Left cardiac atrium (tissue), 4 donors: ENCODE data around the gene ZIC5. TPM values are rescaled to one million over a fixed set of nuclear protein-coding genes. Genes with fewer than 3 reads are reported as not detected.
"Not testable (repeated sequence)": the region's sequence is repeated elsewhere in the genome, so short reads cannot be mapped to it uniquely, and the experiment has no call there.

Experiments used
- ATAC-seq, 2 donors: fragments of 200-7000 bp; cut with Tn5 transposase; one replicate each; pipeline ENCODE4 v1.9.1; 2020; ENCODE audit warnings: mild to moderate bottlenecking in 2 of 2, moderate library complexity in 2 of 2
- DNase-seq: peaks from one replicate; pipeline ENCODE4 v3.0.0-alpha.2; 2020
- intact Hi-C, 2 donors: fragments of 100-400 bp; cut with DNase I; formaldehyde crosslinking; loops; one replicate each; pipeline versions ENCODE4 v1.14.1 to v1.15.1; 2022 to 2023
- total RNA-seq, 2 donors: library from RNA; stranded (reverse); fragmentation: NEBNext Ultra II Directional; extraction: Animal tissue kit (Norgen Biotek cat#: 25700); gene quantifications; one replicate each; pipeline ENCODE4 v1.2.1, GENCODE V29; 2021
- donor health status: DM: no; HTN: yes; CAD: no.
- donor health status: DM: no; HTN: yes; CAD: no; lungs with severe emphysema.
- donor health status: DM: yes; HTN: yes; CAD: no.
- donor health status: Dilated cardiomyopathy.

Gene ZIC5
- total RNA-seq, 2 donors from 2014 or later: not detected

DNA sequence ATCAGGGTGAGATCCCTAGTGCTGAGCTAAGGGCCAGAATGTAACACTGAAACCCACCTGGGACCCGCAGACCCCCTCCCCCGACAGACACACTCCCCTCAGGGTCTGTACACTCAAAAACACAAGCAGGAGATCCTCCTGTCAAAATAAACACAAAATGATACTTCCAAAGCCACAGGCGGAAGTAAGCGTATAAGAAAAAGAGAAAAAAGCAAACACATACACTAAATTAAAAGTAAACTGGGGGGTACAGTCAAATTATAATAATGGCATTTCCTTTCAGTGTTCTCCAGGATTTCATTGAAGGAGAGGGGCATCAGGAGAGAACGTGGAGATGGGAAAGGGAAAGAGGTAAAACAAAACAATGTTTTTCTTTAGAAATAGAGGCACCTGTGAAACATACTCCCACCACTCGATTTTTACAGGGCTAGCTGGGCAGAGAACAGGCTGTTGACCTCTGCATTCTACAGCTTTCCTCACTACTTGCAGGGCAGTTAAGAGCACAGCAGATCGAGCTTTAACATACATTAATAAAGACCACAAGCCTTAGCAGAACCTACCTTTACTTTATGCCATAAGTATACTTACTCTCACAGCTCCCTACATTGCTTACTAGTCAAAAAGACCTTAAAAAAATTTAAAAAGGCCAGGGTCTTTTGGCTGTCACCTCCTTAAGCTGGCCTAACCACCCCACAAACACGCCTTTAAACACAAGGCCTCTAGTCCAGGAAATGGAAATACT, 5.3 kb downstream of the ZIC5 start:
- intact Hi-C loops: no loop called here
- no peak for DNase-seq
- ATAC-seq: no peak

DNA sequence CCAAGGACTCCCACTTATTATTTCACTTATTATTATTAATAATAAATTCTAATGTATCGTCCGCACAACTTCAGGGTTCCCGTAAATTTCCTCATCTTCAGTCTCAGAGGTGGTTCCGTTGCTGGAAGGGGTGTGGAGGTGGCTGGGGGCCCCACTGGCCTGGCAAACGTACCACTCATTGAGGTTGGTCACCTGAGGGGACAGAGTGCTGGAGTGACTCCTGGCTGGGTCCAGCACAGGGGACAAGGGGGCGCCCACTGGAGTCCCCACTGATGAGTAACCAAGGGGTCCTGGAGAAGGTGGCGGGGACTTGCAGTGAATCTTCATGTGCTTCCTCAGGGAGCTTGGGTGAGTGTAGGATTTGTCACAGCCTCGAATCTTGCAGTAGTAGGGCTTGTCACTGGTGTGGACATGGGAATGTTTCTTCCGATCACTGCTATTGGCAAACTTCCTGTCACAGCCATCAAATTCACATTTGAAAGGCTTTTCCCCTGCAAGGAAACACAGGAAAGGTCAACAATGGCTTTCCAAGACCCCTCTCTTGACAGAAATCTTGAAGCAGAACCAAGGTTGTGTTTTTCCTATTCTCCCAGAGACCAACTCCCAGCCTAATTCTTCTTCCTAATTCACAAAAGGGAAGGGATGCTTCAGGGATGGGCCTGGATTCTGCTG, 6.1 kb downstream of the ZIC5 start:
- intact Hi-C loops: no loop called here
- no peak for DNase-seq
- no peak for ATAC-seq

- no peak for ATAC-seq
- intact Hi-C loops: no loop called here
Observed at GRCh38 chr13:99963816-99964339, 7.7 kb downstream of the ZIC5 start.

DNA sequence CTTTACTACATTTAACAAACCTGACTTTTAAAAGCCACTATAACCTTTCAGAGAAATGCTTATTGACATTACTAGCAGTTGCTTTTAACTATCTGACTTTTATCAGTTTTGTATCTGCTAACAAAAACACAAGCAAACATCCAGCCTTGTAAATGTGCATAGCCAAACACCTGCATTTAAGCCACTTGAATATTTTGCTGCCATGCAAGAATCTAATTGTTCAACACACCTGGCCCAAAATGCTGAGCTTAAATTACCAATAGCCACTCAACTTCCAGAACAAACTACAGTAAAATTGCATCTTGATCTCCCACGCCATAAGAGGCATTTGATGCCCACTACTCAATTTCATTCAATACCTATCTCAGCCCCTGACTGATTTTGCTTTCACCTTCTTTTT, 9.3 kb downstream of the ZIC5 start:
- ATAC-seq: no peak
- intact Hi-C loops: no loop called here
- DNase-seq: no peak

More at GRCh38 chr13:99963816-99964339, 7.7 kb downstream of the ZIC5 start:
- DNase-seq: no peak

DNA sequence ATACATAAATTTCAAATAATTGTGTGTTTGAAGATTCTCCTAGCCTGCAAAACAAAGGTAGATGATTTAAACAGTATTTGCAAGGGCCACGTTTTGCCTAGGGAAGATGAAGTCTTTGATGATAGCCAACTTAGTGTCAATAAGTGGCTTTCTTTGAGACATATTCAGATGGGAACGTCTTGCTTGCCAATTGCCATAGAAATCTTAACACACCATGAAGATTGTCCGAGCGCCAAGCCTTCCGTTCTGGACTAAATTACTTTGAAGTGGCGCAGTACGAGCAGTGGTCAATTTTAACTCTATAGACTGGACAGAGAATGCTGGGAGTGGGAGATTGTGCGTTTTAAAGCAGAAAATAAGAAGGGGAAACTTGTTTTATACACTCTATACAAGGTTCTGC, 9.9 kb downstream of the ZIC5 start:
- no peak for DNase-seq
- intact Hi-C loops: no loop called here
- ATAC-seq: no peak

DNA sequence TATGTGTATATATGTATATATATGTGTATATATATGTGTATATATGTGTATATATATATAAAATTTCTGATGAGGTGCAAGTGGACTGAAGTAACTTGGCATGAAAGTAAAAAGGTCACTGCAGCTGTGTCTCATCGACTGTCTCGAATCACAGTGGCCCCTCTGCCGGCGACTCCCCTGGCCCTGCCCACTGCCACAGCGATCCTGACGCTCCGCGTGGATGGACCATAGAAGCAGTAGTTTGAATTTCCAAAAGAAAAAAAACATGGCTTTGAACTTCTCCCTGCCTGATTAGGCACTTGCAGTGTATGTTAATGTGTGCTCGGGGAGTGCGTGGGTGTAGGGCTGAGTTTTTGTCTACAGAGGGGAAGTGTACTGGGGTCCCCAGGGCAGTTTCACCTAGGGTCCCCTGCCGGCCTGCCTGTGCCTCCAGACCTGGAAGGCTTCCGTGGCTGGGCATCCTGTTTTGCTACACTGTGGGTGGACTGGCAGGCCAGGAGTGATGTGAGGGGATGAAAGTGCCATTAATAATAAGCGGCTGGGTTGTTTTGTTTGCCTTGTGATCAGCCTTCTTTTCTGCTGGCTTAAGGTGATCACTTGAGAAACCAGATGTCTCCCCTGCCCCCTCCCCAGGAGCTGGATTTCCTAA, 10.8 kb downstream of the ZIC5 start:
- ATAC-seq (no peak), DNase-seq (no peak)
- intact Hi-C loops: no loop called here

GRCh38 chr13:99959540-99960230, 11.9 kb downstream of the ZIC5 start:
- intact Hi-C loops: no loop called here
- DNase-seq (no peak), ATAC-seq (no peak)

- intact Hi-C loops: no loop called here
- DNase-seq (no peak), ATAC-seq (no peak)
Observed at GRCh38 chr13:99959127-99959539, 12.4 kb downstream of the ZIC5 start.

DNA sequence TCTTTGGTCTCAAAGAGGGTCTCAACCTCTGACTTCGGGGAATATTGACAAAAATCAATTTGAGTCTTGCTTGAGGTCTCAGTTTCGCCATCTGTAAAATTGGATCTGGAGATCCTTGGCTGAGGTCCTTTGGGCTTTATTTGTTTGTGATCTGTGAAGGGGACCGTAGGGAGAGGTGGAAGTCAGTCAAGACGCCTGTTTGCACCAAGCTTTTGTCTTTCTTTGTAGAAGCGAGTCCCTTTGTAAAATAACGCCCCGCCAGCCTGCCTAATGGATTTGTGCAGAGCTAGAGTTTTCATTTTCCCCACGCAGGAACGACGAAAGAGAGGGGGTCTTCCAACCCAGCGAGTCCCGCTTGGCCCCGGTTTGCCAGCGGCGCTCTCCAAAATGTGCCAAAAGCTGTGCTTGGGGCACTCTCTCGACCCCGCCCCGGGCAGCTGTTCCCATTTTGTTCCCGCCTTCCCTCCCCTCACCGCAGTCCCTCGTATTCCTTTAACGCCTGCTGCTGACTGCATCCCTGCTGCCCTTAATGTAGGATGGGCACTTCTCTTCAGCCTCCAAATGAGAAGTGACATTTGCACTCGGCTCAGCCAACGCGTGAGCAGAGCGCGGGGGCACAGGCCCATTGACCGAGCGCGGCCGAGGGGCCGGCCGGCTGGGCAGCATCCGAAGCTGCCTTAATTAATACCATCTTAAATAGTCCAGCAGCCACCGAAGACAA, 13.0 kb downstream of the ZIC5 start:
- intact Hi-C loops: no loop called here
- ATAC-seq (no peak), DNase-seq (no peak)

GRCh38 chr13:99956473-99957349, 14.9 kb downstream of the ZIC5 start:
- peak in 1 of 2 donors; percentile 17 for ATAC-seq
- DNase-seq: no peak
- intact Hi-C loops: no loop called here

DNA sequence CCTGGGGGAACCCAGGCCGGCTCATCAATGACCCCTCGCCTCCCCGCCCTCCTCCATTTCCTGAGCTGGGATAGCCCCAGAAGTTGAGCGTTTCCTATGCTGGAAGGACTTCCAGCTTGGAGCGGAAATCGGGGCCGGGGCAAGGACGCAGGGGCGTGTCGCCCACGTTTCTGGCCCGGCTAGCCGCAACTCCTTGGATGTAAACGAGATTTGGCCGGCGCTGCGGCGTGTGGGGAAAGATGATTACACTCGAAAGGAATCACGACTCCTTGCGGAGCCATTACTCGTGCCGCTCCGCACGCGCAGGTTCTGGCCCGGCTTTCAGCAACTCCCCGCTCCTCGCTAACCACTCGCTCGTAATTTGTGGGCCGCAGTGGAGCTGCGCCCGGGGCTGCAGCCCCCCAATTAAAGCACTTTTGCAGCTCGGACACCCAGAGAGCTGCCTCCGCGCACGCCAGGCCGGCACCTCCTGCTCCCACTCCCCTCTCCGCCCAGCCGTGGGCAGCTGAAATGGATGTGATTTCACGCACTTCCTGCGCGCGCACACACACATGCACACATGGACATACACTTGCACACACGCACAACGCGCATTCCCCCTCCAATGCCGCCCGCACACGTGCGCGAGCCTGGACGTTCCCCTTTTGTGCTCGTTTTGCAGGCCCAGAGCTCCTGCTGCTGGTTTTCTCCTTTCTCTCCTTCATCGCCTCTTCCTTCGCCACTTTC, 15.7 kb downstream of the ZIC5 start:
- DNase-seq: peak; percentile 58
- ATAC-seq: peak; percentile 45 to 50
- intact Hi-C loops: no loop called here

DNA sequence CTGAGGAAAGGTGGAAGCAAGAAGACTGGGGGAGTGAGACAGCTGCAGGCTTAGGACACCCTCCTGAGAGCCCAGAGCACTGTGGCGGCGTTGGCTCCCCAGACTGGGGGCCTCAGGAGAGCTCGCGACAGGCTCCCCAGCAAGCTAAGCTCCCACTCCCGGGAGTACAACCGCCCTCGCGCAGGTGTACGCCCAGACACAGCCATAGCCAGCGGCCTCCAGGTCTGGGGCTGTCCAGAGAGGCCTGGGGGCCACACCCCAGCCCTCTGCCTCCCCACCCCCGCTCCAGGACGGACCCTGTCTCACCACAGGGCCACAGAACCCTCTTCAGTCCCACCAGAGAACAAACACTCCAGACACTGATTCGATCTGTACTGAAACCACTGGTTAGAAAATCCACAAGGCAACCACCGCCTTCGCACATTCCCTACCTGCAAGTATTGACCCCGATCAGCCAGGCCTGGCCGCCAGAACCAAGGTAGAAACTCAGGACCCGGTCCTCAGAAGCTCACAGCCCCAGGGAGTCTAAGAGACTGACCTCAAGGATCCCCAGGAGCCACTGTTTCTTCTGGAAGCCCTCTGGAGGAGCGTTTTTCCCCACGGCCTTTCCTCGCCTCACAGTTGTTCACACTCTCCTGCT, 16.3 kb downstream of the ZIC5 start:
- intact Hi-C loops: no loop called here
- ATAC-seq (no peak), DNase-seq (no peak)

- intact Hi-C loops: no loop called here
- DNase-seq: no peak
- ATAC-seq: no peak
Observed at GRCh38 chr13:99953138-99953755, 18.3 kb downstream of the ZIC5 start.

DNA sequence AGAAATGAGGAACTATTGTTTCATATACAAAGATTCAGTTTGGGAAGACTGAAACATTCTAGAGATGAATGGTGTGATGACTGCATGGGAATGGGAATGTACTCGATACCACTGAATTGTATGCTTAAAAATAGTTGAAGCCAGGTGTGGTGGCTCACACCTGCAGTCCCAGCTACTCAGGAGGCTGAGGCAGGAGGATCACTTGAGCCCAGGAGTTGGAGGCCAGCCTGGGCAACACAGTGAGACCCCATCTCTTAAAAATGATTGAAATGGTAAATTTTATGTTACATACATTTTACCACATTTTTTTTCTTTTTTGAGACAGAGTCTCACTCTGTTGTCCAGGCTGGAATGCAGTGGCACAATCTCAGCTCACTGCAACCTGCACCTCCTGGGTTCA, 19.9 kb downstream of the ZIC5 start:
- ATAC-seq, DNase-seq, intact Hi-C loops: not testable (repeated sequence)

DNA sequence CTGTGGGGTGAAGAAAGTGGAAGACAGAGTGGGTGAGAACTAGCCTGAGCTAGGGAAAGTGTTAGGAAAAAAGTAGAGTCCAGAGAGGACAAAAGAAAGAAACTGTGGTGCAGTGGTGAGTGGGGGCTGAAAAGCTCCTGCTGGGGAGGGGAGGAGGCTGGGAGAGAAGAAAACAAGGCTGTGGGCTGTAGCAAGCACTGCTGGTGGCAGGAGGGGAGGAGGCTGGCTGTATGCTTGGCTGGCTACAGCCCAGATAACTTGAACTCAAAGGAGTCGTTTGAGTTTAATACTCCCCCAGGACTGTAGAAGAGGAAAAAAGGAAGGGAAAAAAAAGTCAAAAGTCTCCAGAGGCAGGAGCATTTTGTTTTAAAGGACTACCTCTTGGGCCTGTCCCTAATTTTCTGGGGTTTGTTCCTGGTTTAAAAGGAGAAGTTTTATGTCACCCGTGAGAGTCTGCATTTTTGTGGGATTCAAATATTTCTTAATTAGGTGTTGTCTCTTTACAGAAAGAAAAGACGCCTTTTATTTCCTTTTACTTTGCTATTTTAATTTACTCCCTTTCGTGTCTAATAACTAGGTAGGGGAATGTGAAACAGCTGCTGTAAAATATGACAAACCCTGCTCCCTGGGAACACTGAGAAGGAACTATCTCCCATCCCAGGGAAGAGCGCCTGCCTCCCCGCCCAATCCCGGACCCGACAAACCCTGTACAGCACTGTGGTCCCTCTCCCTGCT, 21.7 kb downstream of the ZIC5 start:
- DNase-seq (no peak), ATAC-seq (no peak)
- intact Hi-C loops: no loop called here
